ENCODE data around the gene XCL2.

- TF ChIP-seq CTCF (IDR thresholded peaks at IDR 0.05) (no peak), POLR2AphosphoS5 (IDR thresholded peaks at IDR 0.05; ENCODE audit: low read depth, low read length) (no peak), TAF1 (IDR thresholded peaks at IDR 0.05; ENCODE audit: borderline replicate concordance, low read depth, low read length) (no peak), EP300 (IDR thresholded peaks at IDR 0.05; ENCODE audit: borderline replicate concordance in 1 of 2, low read depth in 1 of 2, low read length in 1 of 2) (no peak), RCOR1 (IDR thresholded peaks at IDR 0.05; ENCODE audit: low read length) (no peak), NRF1 (IDR thresholded peaks at IDR 0.05; ENCODE audit: low read depth, low read length) (no peak), REST (IDR thresholded peaks at IDR 0.05; ENCODE audit: low read depth, low read length) (no peak), MXI1 (IDR thresholded peaks at IDR 0.05; ENCODE audit: low read depth, low read length) (no peak), SMC3 (IDR thresholded peaks at IDR 0.05; ENCODE audit: low read depth, low read length) (no peak), GABPA (IDR thresholded peaks at IDR 0.05; ENCODE audit: low read depth) (no peak), YY1 (IDR thresholded peaks at IDR 0.05; ENCODE audit: low read depth) (no peak), GATA2 (CRISPR knock-in tag; IDR thresholded peaks at IDR 0.05) (no peak)
- TF ChIP-seq, protein P1, sequence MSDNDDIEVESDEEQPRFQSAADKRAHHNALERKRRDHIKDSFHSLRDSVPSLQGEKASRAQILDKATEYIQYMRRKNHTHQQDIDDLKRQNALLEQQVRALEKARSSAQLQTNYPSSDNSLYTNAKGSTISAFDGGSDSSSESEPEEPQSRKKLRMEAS (IDR thresholded peaks at IDR 0.05; ENCODE audit: low read depth): 0 out of 2 replicates have a peak, but pooled peaks have one; percentile 38
These were observed 41.4 kb upstream of the XCL2 start for GRCh38 chr1:168585191-168585590.
